Uterus (tissue), 2 donors: ENCODE data around the gene OSBPL1A.

Experiments
- POLR2A ChIP-seq, 2 donors: fragments of 450-650 bp; IDR thresholded peaks; one replicate each; pipeline ENCODE4 v1.6.1; 2016; ENCODE audit warnings: antibody characterized with exemption in 2 of 2, mild to moderate bottlenecking in 1 of 2, moderate library complexity in 1 of 2
- TF ChIP-seq, protein P1 (sequence below), 4 experiments: fragments of 200-600 bp in 2 of 4; fragments of 450-650 bp in 2 of 4; sonication (generic) in 2 of 4; IDR thresholded peaks; one replicate each; pipeline ENCODE4 v1.5.1; 2016 to 2019; ENCODE audit warnings: antibody characterized with exemption in 4 of 4, mild to moderate bottlenecking in 2 of 4, moderate library complexity in 1 of 4

DNA sequence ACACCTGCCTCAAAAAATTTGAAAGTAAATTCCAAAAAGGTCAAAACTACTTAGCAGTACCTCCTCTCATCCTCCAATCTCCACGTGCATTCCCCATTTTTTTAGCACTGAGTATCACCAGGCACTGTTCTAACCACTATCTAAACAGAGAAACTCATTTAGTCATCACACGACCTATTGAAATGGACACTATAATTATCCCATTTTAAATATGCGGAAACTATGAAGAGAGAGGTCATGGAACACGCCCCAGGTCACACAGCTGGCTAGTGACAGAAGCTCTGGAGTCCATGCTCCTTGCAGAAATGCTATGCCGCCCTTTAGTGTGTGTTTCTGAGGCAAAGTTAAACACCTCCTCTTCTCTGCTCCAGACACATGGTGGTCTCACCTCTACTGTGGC is 159.2 kb downstream of the OSBPL1A start:
- TF ChIP-seq, protein P1, sequence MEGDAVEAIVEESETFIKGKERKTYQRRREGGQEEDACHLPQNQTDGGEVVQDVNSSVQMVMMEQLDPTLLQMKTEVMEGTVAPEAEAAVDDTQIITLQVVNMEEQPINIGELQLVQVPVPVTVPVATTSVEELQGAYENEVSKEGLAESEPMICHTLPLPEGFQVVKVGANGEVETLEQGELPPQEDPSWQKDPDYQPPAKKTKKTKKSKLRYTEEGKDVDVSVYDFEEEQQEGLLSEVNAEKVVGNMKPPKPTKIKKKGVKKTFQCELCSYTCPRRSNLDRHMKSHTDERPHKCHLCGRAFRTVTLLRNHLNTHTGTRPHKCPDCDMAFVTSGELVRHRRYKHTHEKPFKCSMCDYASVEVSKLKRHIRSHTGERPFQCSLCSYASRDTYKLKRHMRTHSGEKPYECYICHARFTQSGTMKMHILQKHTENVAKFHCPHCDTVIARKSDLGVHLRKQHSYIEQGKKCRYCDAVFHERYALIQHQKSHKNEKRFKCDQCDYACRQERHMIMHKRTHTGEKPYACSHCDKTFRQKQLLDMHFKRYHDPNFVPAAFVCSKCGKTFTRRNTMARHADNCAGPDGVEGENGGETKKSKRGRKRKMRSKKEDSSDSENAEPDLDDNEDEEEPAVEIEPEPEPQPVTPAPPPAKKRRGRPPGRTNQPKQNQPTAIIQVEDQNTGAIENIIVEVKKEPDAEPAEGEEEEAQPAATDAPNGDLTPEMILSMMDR (IDR thresholded peaks at IDR 0.05), result no peak
- TF ChIP-seq POLR2A (IDR thresholded peaks at IDR 0.05), result no peak
